ENCODE results near the gene SCRN3. TPM values are rescaled to one million over a fixed set of nuclear protein-coding genes. Genes with fewer than 3 reads are reported as not detected.

Gene SCRN3
- total RNA-seq, result 28.3 and 42.9 TPM in 2 replicates

GRCh38 chr2:174395284-174395968 is at the start of gene SCRN3:
TSS of gene SCRN3 (plus strand) at chr2:174395730. CDS start at chr2:174398284, 2,554 bp downstream.

Other genes with a start within 250 kb of the SCRN3 start
- gene OLA1, start 147.2 kb upstream of the SCRN3 start, total RNA-seq, result 65.2 and 127 TPM in 2 replicates
- gene SP9, start 60.8 kb upstream of the SCRN3 start, total RNA-seq, result not detected in 2 replicates
- gene GPR155, start 91.3 kb downstream of the SCRN3 start, total RNA-seq, result 4.5 and 7.1 TPM in 2 replicates
- gene WIPF1, start 202.1 kb downstream of the SCRN3 start, total RNA-seq, result 12.2 and 40.3 TPM in 2 replicates